Skeletal muscle cell (primary cell): ENCODE results near the gene CCDC92B.
"Not testable (repeated sequence)": the region's sequence is repeated elsewhere in the genome, so short reads cannot be mapped to it uniquely, and the experiment has no call there.

ENCODE experiments used
- DNase-seq: peaks from one replicate; pipeline ENCODE4 v3.0.0-alpha.2; 2010; ENCODE audit warnings: low read depth
- H3K4me3 ChIP-seq: 2 replicates; pipeline ENCODE4 v1.5.1; 2011; ENCODE audit warnings: low read depth, mild to moderate bottlenecking, control low read depth, low read length, moderate library complexity

CCDC92B gene

GRCh38 chr17:2705888-2706795, 43.3 kb downstream of the CCDC92B start:
- no peak overlapping the region for H3K4me3 ChIP-seq
- DNase-seq = no peak

- peak; percentile 23 for DNase-seq
- no peak overlapping the region for H3K4me3 ChIP-seq
Measured at GRCh38 chr17:2705263-2705662, 44.2 kb downstream of the CCDC92B start.

DNA sequence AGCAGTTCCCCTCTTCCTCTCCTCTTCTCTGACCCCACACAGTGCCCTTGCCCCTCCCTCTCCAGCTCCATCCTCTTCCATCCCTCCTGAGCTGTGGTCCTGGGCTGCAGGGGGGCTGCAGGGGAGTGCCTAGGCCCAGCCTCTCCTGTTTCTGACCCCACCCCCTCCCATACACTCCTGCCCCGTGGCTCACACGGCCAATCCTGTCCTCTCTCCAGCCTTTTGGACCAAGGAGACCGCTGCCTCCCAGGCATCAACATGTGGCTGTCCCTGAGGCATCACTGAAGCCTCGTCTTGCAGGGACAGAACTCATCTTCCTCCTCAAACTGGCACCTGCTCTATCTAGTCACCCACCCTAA, 44.6 kb downstream of the CCDC92B start:
- DNase-seq = no peak
- no peak overlapping the region for H3K4me3 ChIP-seq

GRCh38 chr17:2704031-2704889, 45.2 kb downstream of the CCDC92B start:
- no peak overlapping the region for H3K4me3 ChIP-seq

DNA sequence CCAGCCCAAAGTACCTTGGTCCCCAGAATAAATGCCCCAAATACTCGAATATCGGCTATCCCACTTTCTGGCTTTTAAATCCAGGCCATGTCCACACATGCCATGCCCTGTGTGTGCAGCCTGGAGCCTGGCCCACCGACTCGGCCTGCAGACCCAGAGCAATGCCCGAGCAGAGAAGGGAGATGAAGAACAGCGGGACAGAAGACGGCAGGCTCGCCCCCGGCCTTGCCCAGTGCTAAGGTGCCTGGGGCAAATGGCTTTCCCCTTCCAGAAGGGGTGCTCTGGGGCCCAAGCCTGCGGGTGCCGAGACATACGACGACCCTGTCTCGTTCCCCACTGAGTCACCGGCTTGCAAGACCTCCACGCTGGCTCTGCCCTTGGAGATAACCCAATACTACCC, 45.8 kb downstream of the CCDC92B start:
- no peak overlapping the region for H3K4me3 ChIP-seq
- no peak for DNase-seq

More at GRCh38 chr17:2704031-2704889, 45.2 kb downstream of the CCDC92B start:
- DNase-seq = no peak

- DNase-seq = no peak
- no peak overlapping the region for H3K4me3 ChIP-seq
Measured at GRCh38 chr17:2703181-2703580, 46.3 kb downstream of the CCDC92B start.

DNA sequence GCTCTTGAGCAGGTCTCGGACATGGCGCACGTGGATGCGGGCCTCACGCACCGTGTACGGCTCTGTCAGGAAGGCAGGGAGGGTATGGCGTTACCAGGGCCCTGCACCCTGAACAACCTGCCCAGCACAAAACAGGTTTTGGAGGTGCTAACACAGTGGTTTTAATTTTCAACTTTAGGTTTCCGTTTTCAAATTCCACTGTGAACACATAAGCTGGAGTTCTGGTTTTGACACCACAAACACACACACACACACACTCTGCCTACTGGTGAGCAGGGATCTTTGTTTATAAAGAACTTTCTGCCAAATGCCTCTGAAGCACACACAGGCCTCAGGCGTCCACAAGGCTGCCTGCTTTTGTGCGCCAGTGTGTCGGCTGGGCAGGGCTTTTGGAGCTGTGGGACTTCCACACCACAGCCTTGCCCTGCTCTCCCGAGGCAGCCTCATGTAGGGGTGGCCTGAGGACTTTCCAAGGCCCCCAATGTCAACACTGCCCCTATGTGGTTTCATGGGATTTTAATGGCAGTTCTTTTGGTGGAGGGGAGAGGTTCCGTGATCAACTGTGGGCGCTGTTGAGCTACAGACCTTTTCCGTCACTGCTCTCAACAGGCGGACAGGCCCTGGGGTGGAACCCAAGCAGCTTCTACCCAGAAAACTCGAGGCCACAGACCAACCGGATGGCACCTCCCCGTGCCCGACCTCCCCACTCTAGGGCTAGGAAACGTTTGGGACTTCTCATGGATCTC, 47.3 kb downstream of the CCDC92B start:
- H3K4me3 ChIP-seq = no peak overlapping the region
- DNase-seq = no peak

DNA sequence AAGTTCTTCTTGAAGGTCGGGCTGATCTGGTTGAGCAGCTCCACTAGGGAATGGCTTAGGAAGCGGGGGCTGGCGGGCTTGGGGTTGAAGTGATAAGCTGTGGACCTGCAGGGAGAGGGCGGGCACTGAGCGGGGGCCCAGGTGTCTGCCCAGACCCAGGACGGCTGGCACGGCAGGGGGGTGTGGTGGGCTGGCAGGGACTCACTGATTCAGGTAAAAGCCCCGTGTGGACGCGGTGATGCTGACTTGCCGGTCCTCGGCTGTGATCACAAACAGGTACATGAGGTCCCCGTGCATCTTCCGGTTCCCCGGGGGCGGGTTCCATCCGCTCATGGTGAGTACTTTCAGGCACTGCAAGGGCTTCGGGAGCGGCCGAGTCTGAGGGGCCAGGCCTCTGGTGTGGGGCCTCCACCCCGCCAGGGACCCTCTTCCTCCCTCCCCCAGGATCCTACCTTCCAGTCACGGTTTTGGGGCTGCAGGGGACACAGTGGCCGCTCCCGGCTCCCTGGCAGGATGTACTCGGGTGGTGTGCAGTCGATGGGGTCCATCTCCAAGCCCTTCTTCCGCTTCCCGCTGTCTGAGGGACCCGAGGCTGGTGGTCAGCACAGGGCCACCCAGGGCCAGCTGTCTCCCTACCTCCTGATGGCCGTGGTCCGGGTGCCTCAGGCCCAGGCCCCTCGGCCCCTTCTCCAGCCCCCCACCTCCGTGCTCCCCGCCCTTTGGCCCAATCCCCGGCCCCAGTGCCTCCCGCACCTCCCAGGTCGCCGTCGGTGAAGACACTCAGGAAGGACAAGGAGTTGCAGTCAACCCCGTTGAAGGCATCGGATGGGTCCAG, 48.1 kb downstream of the CCDC92B start:
- DNase-seq = no peak
- H3K4me3 ChIP-seq = no peak overlapping the region

GRCh38 chr17:2700491-2701141, 48.8 kb downstream of the CCDC92B start:
- no peak for DNase-seq
- H3K4me3 ChIP-seq = no peak overlapping the region

DNA sequence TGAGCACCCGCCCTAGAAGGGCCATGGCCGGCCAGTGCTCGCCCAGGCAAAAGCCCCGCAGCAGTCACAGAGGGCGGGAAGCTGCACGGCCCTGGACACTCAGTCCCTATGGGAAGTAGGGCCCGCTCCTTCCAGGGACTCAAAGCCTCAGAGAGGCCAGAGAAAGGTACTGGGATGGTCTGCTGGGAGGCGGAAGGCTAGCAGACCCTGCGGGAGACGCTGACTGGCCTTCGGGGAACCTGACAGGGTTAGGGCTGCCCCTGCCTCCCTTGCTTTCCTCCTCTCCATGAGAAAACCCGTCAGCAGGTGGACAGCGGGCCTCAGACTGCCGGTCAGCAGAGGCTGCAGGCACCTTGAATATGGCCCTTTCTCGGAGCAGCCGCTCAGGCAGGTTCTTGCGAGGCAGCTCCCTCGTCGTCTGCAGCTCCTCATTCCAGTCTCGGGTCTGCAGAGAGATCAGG, 49.4 kb downstream of the CCDC92B start:
- DNase-seq = no peak
- no peak overlapping the region for H3K4me3 ChIP-seq

DNA sequence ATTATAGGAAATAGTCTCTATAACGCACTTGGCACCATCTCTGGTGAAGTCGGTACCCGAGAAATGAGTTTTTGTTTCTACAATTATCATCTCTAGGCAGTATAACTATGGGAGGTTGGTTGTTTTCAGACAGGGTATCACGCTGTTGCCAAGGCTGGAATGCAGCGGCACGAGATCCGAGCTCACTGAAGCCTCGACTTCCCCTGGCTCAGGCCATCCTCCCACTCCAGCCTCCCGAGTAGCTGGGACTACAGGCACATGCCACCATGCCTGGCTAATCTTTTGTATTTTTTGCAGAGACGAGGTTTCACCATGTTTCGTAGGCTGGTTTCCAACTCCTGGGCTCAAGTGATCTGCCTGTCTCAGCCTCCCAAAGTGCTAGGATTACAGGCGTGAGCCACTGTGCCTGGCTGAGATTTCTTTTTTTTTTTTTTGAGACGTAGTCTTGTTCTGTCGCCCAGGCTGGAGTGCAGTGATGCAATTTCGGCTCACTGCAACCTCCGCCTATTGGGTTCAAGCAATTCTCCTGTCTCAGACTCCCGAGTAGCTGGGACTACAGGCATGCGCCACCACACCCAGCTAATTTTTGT, 50.1 kb downstream of the CCDC92B start:
- not testable (repeated sequence) for H3K4me3 ChIP-seq, DNase-seq

GRCh38 chr17:2697611-2698162, 51.8 kb downstream of the CCDC92B start:
- no peak for DNase-seq

GRCh38 chr17:2695961-2696760, 53.3 kb downstream of the CCDC92B start:
- H3K4me3 ChIP-seq = no peak overlapping the region

More at GRCh38 chr17:2697611-2698162, 51.8 kb downstream of the CCDC92B start:
- no peak overlapping the region for H3K4me3 ChIP-seq

DNA sequence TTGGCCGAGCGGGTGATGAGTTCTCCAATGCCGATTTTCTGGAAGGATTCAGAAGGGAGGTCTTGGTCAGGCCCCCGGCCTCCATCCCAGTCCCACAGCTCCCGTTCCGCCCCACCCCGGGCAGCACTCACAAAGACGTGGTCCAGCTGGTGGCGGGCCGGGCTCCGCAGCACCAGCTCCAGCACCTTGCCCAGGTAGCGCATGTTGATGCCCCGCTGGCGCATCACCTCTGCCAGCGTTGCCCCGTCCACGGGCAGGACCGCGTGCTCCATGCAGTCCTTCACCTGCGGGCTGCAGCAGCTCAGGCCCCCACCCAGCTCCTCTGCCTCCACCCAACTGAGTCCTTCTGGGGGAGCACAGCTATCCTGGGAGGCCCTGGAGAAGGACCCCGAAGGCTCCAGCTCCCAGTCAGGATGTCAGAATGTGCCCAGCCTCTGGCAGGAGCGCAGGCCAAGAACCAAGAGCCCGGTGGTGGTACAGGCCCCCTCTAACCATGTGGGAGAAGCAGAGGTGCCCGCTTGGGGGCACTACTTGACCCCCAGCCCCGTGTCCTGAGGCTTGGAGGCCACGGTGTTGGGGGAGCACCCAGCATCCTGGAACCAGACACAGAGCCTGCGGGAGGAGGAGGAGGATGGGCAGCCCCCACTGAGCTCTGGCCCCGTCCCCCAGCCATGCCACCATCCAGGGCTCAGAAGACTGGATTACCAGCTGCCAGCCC, 54.0 kb downstream of the CCDC92B start:
- DNase-seq = no peak
- no peak overlapping the region for H3K4me3 ChIP-seq

More at GRCh38 chr17:2695961-2696760, 53.3 kb downstream of the CCDC92B start:
- DNase-seq = no peak

GRCh38 chr17:2694381-2695242, 54.8 kb downstream of the CCDC92B start:
- H3K4me3 ChIP-seq = no peak overlapping the region
- no peak for DNase-seq
